PFSK-1 (cell line): Measurements from ENCODE around the gene PDE12.

Experiments
- FOXP2 ChIP-seq: optimal IDR thresholded peaks from 2 replicates; pipeline ENCODE3; 2011; ENCODE audit warnings: borderline replicate concordance, control low read depth, inconsistent platforms; ENCODE audit not compliant: insufficient read depth; ENCODE audit errors: extremely low read length, extremely low read depth
- POLR2AphosphoS5 ChIP-seq: IDR thresholded peaks from 2 replicates; pipeline ENCODE4 v1.6.1; 2012; ENCODE audit warnings: low read depth, mild to moderate bottlenecking, control low read depth, low read length, moderate library complexity
- REST ChIP-seq, 2 experiments: IDR thresholded peaks; 2 replicates each; pipeline versions ENCODE4 v1.6.1 to v1.8.0; 2011 to 2012; ENCODE audit warnings: low read depth in 2 of 2, low read length in 2 of 2, control low read depth in 1 of 2, inconsistent platforms in 1 of 2, mild to moderate bottlenecking in 1 of 2, moderate library complexity in 1 of 2; ENCODE audit not compliant: insufficient read depth in 1 of 2
- SIN3A ChIP-seq: IDR thresholded peaks from 2 replicates; pipeline ENCODE4 v1.6.1; 2012; ENCODE audit warnings: mild to moderate bottlenecking, low read length, moderate library complexity, borderline replicate concordance; ENCODE audit not compliant: insufficient read depth
- TAF1 ChIP-seq: IDR thresholded peaks from 2 replicates; pipeline ENCODE4 v1.6.1; 2012; ENCODE audit warnings: low read length, control low read depth, borderline replicate concordance; ENCODE audit not compliant: insufficient read depth

PDE12 gene

DNA sequence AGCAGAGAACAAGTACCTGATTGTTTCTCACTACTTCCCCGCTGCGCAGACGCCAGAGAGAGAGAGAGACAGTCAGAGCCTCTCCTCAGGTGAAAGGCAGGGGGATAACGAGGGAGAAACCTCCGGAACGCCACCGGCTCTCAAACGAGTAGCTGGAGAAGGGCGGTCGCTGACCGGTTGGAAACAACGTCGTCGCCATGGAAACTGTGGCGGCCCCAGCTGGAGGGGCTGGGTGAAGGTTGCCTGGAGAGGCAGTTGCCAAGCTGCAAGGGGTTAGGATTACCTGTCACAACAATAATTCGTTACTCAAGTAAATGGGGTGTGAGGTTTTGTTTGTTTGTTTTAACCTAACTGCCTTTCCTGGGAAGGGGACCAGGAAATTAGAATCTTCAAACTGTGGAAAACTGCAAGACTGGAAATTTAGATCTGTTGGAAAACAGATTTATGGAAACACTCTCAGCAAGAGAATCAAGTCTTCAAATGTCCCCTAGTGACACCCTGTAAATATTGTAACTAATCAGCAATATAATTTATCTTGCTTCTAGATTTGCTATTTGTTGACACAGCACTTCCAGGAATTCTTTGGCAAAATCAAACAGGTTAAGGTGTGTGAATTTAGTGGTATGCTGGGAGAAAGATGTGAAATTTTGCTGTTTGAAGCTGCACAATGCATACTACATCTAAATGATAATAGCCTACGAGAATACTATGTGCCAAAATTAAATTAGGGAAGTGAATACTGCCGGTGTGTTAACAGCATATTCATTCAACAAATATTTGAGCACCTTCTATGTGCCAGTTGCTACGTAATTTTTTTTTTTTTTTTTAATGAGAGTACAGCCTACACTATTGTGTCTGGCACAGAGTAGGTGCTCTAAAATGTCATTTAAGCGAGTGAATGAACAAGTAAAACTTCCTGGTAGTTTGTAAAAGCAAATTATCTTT is 11.6 kb upstream of the PDE12 start, which contains the start of gene DNAH12:
TSS of gene DNAH12 (minus strand) at position 164 of the 945 bp plus-strand sequence. CDS start 1,474 bp downstream, outside the sequence.
- TF ChIP-seq POLR2AphosphoS5, result no peak
- TF ChIP-seq TAF1, result no peak
- no peak for TF ChIP-seq FOXP2
- TF ChIP-seq REST (IDR thresholded peaks at IDR 0.05; ENCODE audit: insufficient read depth in 1 of 2, low read depth in 2 of 2, low read length in 2 of 2), result no peak
- TF ChIP-seq SIN3A, result no peak

- TF ChIP-seq POLR2AphosphoS5 (no peak), REST (IDR thresholded peaks at IDR 0.05; ENCODE audit: insufficient read depth in 1 of 2, low read depth in 2 of 2, low read length in 2 of 2) (no peak), FOXP2 (no peak), TAF1 (no peak), SIN3A (no peak)
These were observed 10.3 kb upstream of the PDE12 start for GRCh38 chr3:57545636-57546268.

- TF ChIP-seq POLR2AphosphoS5, result no peak
- TF ChIP-seq REST (IDR thresholded peaks at IDR 0.05; ENCODE audit: insufficient read depth in 1 of 2, low read depth in 2 of 2, low read length in 2 of 2), result no peak
- TF ChIP-seq SIN3A, result no peak
- TF ChIP-seq FOXP2, result no peak
- no peak for TF ChIP-seq TAF1
These were observed 9.5 kb upstream of the PDE12 start for GRCh38 chr3:57546616-57547015.

DNA sequence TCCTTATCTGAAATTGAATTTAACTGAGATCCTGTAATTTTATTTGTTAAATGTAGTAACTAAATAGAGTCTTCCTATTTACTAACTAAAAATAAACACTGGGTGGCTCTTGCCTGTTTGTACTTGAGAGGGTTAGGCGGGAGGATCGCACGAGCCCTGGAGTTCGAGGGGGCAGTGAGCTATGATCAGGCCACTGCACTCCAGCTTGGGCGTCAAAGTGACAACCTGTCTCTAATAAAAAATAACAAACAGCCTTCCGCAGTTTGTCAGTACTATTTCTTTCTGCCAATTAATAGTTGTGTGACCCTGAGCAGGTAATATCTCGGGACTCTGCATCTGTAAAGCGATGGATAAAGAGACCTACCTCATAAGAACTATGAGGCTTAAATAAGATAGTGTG is 768 bp upstream of the PDE12 start:
- TF ChIP-seq TAF1, result no peak
- TF ChIP-seq FOXP2, result no peak

DNA sequence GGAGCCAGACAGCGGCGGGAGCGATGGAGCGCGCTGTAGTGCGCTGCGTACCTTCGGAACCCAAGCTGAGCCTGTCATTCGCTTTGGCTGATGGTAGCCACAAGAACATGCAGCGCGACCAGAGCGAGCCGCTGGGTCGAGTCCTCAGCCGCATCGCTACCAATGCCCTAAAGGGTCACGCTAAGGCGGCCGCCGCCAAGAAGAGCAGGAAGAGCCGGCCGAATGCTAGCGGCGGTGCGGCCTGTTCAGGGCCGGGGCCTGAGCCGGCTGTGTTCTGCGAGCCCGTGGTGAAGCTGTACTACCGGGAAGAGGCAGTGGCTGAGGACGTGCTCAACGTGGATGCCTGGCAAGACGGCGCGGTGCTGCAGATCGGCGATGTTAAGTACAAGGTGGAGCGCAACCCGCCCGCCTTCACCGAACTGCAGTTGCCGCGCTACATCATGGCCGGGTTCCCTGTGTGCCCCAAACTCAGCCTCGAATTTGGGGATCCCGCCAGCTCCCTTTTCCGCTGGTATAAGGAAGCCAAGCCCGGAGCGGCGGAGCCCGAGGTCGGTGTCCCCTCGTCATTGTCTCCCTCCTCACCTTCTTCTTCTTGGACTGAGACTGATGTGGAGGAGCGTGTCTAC is 498 bp downstream of the PDE12 start:
- no peak; the same call in 1 of the 2 replicates for TF ChIP-seq POLR2AphosphoS5
- TF ChIP-seq TAF1, result no peak
- TF ChIP-seq SIN3A, result no peak
- no peak for TF ChIP-seq REST (IDR thresholded peaks at IDR 0.05; ENCODE audit: insufficient read depth in 1 of 2, low read depth in 2 of 2, low read length in 2 of 2)
- no peak for TF ChIP-seq FOXP2
